GM19468 (cell line): ENCODE data around the gene SDK1.

Source experiments
- ATAC-seq: cut with Tn5 transposase; IDR thresholded peaks from one replicate; pipeline ENCODE4 v1.9.1; 2021; ENCODE audit warnings: mild to moderate bottlenecking, moderate library complexity, moderate number of reproducible peaks; ENCODE audit not compliant: unreplicated experiment; ENCODE audit errors: extremely low read depth

Gene SDK1

DNA sequence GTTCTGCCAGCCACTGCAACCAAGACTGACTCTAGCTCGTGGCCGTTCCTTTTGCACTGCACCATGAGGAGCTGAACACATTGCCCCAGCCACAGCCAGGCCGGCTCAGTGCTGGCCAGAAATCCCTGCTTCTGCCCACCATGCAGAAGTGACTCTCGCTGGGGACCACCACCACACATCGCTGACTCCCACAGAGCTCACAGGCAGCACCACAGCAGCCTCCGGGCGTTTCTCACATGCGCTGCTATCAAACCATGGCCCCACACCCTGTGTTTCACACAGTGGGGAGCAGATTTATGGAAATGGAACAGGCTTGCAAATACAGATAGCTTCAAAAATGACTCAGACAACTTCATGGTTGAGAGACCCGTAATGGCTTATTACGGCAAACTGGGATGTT is 15.4 kb upstream of the SDK1 start:
- ATAC-seq = no peak

DNA sequence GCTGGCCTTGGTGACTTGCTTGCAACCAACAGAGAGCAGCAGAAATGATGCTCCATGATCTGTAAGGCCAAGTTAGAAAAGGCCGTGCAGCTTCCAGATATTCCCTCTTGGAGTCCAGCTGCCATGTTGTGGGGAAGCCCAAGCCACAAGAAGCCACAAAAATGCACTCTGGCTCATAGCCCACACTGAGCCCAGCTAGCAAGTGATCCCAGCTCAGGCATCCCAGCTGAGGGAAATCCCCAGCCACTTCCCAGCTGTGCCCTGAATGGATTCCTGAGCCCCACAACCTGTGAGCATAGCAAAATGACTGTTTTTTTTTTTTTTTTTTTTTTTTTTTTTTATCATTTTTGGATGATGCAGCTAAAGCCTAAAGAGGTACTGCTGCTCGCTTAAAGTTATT is 11.1 kb upstream of the SDK1 start:
- ATAC-seq = no peak

DNA sequence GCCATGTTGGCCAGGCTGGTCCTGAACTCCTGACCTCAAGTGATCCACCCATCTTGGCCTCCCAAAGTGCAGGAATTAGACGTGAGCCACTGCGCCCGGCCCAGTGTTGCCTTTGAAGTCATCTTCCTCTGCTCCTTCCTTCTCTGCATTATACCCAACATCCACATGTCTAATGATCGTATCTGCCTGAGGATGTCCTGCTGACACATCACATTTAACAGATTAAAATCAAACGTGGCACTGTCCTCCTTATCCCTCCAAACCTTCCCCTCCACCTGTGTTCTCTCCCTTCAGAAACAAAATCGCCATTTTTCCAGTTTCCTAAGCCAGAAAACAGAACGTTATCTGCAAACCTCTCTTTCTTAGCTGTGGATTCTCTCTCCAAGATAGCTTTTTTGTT is 8.4 kb upstream of the SDK1 start:
- no peak for ATAC-seq

DNA sequence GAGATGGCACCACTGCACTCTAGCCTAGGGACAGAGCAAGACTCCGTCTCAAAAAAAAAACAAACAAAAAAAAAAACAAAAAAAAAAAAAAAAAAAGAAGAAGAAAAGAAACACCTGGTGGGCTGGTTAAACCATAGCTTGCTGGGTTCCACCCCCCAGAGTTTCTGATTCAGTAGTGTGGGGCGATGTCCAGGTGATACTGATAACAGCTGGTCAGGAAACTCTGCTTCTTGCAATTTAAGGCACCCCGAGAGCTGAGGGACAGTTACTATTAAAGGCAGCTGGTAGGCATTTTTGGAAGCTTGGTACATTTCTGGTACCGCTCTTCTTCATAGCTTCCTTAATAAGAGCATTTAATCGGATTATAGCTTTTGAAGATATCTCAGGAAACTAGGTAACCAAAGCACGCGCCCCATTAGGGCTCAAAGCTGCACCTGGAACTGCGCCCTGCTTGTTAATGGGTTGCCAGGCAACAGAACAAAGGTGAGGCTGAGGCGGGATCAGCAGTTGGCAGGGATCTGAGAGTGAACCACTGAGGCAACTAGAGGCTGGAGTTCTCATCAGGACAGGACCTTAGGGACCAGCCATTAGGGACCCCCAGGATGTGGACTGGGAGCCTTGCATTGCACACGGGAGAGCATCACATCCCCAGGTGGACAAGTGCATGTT is 6.5 kb upstream of the SDK1 start:
- no peak for ATAC-seq

DNA sequence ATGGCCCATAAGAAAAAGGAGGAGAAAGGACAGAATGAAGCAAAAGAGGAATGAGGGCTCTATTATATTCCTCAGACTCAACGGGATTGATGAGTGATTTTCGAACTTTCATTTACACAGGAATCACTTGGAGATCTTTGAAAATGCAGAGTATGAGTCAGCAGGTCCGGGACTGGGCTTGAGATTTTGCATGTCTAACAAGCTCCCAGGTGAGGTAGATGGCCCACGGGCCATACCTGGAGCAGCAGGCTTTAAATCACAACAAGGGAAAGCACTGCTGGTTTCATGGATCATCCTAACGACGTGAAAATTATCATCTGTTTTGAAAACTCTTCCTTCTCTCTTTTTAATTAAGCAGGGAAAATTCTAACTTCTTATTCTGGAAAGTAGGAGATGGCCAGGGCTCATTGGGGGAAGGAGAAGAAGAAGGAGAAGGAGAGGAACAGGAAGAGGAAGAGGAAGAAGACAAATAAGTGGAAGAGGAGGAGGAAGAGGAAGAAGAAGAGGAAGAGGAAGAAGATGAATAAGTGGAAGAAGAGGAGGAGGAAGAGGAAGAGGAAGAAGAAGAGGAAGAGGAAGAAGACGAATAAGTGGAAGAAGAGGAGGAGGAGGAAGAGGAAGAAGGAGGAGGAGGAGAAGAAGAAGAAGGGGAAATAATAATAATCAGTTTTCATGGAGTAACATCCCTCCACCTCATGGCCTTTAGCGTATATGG is 3.8 kb upstream of the SDK1 start:
- ATAC-seq = no peak

DNA sequence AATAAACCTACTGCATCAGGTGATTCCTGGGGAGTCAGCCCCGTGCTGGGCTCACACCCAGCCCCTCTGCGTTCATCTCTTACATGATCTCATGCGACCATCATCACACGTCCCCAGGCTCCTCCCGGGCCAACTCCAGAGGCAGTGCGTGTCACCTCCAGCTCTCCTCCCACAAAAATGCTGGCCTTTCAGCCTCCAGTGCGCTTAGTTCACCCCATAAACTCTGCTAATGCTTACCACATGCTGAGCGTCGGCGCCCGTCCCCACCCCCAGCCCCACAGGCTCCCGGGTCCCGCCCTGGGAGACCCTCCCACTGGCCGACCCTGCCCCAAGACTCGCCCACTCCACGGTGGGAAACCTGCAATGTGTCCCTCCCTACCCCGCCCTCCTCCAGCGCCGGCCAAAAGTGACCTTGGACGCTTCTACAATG is 816 bp upstream of the SDK1 start:
- ATAC-seq = no peak

DNA sequence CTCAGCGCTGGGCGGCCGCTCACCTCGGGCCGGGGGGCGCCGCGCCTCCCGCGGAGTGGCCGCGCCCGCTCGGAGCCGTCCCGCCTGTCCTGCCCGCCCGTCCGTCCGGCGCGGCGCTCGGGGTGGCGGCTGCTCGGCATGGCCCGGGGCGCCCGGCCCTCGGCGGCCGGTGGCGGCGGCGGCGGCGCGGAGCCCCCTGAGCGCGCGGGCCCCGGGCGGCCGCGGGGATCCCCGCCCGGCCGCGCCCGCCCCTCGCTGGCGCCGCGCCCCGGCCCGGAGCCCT is 338 bp downstream of the SDK1 start:
- no peak for ATAC-seq

DNA sequence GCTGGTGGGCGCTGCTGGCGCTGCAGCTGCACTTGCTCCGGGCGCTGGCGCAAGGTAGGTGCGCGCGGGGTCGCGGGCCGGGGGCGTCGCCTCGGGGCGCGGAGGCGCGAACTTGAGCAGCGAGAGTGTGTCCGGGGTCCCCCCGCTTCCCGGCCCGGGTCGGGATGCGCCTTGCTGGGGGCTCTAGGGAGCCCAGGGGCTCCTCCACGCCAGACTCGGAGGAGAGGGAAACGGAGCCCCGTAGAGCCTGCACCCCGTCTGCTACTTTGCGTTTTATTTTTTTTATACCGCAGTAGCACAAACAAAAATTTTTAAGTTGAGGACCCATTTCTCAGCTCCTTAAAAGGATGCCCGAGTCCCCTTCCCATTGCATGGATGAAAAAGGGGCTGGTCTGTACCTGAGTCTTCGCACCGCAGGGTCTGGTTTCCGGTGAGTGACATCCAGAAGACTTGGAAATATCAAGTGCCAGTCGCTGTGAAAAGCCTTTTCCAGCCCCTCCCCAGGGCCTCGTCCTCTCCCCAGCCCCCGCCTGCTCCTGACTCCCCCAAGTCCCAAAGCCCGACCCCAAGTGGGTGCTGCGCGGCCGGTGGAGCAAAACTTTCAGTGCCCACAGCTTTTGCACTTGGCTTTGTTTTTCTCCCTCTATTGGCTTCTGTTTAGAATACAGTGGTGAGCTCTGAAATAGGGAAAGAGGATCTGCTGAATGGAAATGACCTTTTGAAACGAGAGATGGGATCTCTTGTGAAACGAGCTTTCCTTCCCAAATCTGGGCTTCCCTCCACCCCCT is 973 bp downstream of the SDK1 start:
- ATAC-seq = no peak

DNA sequence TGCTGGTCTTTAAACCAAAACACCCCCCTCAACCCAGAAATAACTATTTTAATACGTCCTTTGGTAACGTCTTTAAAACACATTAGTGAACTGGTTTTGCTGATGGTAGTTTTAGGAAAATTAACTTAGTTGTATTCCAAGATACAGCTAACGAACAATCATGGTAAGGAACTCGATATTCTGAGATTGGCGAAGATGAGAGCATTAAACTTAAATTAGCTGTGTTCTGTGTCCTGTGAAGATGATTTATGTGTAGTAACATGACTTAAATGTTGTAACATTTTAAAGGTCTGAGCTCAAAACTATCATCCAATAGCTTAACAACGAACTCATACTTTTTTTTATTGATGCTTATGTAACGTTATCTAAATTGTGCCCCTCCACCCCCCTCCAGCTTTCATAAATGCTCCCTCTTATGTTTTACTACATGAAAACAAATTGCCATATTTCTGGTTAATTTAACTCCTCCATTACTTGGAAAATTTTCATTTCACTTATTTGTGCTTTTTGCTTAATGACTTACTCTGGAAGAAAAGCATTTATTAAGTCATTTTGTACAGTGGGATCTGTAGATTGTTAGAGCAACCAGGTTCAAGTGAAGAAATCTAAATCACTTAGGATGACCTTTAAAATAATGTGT is 1.7 kb downstream of the SDK1 start:
- no peak for ATAC-seq

DNA sequence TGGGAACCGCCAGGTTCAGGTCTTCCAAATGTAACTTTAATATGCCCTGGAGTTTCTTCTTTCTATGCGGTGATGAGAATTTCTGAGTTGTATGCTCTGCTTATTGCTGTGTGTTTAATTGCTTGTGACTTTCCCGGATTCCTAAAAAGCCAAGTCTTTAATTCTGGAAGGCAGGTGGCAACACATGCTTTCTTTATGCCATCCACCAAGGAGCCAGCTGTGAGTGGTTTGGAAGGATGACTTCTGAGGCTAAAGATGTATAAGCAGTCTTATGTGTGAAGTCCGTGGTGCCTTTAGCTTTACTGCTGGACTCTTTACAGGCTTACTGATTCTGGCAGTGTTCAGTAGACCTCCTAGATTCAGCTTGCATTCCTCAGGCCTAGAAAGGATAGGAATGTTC is 3.1 kb downstream of the SDK1 start:
- ATAC-seq = no peak

DNA sequence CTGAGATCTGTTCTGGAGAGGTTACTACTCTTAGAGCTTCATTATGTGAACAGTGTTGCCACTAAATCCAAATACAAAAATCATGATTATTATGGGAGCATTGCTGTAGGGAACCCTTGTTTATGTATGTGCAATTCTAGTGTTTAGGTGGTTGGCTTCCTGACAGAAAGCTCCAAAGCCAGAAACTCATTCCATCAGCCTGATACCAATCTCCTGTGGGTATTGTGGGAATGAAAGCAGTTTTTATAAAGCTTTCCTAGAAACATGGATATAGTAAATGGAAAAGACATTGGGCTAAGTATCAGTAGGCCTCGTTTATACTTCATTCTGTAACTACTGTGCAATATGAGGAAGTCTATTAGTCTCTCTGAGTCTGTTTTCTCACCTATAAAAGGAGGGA is 6.4 kb downstream of the SDK1 start:
- no peak for ATAC-seq

DNA sequence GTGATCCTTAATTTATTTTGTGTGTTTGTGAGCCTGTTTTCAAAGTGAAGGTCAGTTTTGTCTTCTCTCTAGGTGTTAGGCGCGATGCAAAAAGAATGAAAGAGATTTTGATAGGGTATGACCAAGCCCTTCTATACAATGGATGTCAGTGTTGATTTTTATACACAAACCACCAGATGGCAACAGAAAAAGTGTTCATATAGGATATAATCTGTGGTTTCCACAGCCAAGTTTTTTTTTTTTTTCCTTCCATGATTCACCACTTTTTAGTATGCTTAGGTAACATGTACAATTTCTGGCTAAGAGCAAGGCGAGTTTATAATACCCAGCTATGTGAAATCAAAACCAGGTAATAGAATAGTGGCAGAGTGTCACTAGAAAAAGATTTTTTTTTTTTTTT is 8.1 kb downstream of the SDK1 start:
- no peak for ATAC-seq

DNA sequence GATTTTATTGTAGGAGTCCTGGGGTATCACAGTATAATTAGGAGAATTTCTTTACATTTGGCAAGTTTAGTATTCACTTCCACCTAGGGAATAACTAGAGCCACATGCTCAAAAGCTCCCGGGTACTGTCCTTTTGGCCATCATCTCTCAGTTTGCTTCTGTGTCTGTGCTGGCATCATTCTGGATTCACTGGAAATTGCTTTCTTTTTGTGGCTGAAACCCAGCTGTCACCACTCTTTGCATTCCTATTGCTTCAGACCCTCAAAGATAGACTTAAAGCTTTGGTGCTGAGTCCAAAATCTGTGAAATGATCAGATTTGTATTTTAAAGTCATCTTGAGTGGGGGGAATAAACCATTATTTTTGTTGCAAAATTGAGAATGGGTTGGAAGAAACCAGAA is 8.9 kb downstream of the SDK1 start:
- ATAC-seq = no peak

DNA sequence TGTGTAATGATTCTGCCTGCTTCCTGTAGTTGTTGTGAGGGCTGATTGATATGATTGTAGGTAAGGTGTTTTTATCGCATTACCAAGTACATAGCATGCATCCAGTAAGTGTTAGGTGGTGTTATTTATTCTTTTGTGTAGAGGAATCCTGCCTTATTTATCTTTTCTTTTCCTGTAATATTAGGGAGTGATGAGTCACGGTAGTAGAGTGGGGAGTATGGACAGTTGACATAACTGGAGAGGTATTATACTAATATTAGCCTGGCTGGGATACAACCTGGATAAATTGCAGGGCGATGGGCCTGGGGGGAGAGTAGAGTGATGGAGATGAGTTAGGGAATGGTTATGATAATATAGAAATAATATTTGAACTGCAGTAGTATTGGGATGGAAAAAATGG is 9.8 kb downstream of the SDK1 start:
- ATAC-seq = no peak

DNA sequence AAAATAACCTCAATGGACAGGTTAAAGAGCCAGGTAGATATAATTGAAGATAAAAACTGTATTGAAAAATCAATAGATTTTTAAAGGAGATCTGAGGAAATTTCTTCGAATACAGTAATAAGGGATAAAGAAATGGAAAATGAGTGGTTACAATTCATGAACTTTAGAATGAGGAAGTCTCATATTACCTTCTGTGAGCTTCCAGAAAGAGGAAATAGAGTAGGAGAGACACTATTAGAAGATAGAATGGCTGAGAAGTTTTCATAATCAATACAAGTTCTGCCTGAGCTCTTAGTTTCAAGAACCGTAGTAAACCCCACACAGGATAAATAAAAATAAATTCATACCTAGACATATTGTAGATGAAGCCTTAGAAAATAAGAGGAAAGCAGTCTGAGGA is 11.5 kb downstream of the SDK1 start:
- ATAC-seq = no peak

DNA sequence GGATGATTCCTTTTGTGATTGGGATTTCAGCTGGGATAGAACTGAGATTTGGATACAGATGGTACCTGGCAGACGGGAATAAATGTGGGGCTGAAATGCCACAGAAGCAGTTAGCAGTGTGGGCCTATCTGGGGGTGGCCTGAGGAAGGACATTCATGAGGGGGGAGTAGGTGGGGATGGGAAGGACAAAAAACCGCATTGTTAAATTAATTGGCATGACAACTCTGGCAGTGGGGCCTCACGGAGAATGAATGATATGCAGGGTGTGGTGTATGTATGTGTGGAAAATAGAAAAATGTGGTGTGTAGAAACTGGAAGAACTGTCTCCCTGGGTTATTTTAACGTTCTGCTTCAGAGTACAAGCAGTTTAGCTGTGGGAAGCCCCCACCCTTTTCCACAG is 17.8 kb downstream of the SDK1 start:
- ATAC-seq = no peak

DNA sequence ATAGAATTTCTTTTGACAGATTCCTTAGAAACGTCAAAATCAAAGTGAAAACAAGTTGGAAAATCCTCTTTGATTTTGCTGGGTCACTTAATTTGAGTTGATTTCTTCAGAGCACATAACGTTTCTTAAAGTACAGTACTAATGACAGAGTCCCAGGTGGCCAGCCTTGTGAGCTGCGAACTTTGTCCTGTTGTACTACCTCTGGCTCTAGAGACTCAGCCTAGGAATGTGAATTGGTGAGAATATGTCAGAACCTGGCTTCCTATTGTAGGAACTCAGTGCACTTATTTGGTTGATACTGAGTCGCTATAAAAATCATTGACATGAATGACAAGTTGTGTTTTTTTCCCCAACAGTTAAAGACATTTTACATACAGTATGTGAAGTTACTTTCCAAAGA is 20.2 kb downstream of the SDK1 start:
- ATAC-seq = no peak

DNA sequence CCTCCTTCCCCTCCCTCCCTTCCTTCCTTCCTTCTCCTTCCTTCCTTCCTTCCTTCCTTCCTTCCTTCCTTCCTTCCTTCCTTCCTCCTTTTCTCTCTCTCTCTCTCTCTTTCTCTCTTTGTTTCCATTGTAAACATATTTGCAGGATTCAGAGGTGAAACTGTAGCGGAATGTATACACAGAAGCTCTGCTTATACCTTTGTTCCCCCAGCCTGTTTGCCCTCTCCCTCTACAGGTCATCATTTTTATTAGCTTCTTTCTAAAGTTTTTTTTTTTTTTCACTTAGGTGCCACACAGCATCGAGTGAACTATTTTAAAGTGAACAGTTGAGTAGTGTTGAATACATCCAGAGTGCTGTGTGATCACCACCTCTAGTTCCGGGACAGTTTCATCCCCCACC is 20.7 kb downstream of the SDK1 start:
- no peak for ATAC-seq

DNA sequence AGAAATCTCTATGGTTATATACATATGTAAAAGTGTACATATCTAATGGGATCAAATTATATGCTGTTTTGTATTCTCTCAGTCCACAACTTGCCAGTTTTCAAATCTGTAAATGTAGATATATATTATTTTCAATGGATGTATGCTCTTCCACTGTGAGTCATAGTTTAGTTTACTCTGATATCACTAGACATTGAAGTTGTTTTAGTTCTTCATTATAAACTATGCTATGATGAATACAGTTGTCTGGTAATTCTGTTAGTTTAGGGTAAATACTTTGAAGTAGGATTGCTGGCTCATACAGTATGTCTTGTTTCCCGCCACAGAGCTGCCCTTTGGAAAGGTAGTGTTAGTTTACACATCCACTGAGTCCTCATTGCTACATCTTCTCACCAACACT is 25.2 kb downstream of the SDK1 start:
- ATAC-seq = no peak

DNA sequence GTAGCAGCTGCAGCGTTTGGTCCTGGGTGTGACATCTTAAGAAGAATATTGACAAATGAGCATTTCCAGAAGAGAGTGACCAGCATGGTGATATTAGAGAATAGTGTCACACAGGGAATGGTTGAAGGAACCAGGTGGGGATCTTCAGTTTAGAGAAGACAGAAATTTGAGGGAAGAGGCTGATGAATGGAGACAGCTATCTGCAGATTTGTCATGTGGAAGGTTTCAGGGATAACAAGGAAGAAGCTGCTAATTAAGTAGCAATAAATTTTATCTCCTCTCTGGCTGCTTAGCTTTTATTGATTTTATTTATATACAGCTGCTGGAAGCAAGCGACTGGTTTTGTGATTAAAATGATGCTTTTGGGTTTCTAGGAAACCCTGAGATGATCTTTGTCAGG is 26.0 kb downstream of the SDK1 start:
- no peak for ATAC-seq

DNA sequence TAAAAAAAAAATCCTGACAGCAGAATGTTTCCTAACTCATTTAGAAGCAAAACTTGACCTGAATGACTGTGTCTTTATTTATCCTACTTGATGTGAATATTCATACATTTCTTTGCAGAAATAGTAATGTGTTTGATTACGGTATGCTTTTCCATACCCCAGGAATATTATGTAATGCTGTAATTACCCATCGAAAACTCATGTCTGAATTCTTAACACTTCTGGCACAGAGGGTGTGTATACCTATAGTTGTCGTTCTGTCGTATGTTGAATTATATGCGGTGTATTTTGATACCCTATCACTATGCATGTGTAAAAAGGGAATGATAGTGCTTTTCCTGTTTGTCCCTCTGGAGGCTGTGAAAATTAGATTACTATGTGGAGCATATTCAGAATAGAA is 26.6 kb downstream of the SDK1 start:
- ATAC-seq = no peak
